ENCODE measurements around the gene CABP2.
"Not testable (repeated sequence)": the region's sequence is repeated elsewhere in the genome, so short reads cannot be mapped to it uniquely, and the experiment has no call there.

CABP2 gene

DNA sequence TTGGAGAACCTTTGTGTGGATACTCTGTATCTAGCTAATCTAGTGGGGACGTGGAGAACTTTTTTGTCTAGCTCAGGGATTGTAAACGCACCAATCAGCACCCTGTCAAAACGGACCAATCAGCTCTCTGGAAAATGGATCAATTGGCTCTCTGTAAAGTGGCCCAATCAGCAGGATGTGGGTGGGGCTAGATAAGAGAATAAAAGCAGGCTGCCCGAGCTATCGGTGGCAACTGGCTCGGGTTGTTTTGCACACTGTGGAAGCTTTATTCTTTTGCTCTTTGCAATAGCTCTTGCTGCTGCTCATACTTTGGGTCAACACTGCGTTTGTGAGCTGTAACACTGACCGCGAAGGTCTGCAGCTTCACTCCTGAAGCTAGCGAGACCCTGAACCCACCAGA lies 46.6 kb downstream of the CABP2 start:
- not testable (repeated sequence) for DNase-seq (ENCODE audit: low read depth)

- no peak for DNase-seq (ENCODE audit: low read depth)
These were observed 50.4 kb downstream of the CABP2 start for GRCh38 chr11:67472882-67473281.

DNA sequence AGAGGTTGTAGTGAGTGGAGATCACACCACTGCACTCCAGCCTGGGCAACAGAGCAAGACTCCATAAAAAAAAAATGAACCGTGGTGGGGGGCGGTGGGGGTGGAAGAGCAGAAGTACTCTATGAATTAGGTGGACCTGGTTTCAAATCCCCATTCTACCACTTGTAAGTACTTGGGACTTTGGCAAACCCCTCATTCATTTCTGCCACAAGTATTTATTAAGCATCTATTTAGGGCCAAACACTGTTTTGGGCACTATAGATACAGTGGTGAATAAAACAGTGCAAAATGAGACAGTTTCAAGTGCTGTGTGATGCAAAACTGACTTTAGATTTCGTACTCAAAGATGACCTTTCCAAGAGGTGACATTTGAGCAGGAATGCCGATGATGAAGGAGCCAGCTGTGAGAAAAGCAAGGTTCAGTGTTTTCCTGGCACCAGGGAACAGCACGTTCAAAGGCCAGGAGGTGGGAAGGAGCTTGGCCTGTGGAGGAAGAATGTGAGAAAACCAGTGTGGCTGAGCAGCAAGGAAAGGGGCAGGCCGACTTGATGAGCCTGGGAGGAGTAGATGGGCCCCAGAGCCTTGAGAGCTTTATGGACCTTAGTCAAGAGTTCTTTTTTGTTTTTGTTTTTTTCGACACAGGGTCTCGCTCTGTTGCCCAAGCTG lies 52.8 kb downstream of the CABP2 start:
- DNase-seq (ENCODE audit: low read depth) = no peak

DNA sequence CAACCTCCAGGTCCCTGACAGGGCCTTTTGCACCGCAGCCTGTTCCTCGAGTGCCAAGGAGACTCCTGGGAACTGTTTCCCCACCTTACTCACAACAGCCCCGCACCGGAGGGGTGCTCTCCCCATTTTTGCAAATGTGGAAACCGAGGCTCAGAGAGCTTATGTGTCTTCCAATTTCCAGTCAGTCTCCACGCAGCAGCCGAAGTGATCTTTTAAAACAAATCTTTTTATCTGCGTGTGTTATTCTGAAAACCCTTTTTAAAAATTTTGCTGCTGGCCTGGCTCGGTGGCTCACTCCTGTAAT lies 53.8 kb downstream of the CABP2 start:
- no peak for DNase-seq (ENCODE audit: low read depth)

All from stimulated activated CD8-positive, alpha-beta memory T cell treated with anti-CD3 and anti-CD28 coated beads, Interleukin-7, amount 100 ng/mL, for 24 hours (primary cell).